ENCODE data around the gene TENM4.

TENM4 gene

GRCh38 chr11:79219186-79220045 lies 221.4 kb downstream of the TENM4 start:
- intact Hi-C loops (cut with DNase I; ENCODE audit: low total_unique reads) = no loop called here
- no peak overlapping the region for H3K27ac ChIP-seq
- H3K36me3 ChIP-seq = no peaks in the 10 kb centered on the region
- no peak overlapping the region for H3K4me3 ChIP-seq
- no peaks in the 10 kb centered on the region for H3K9me3 ChIP-seq
- no peak for DNase-seq
- H3K4me1 ChIP-seq = peaks cover 0 to 4% (median 0%) of the 10 kb centered on the region in 4 donors
- no peaks in the 10 kb centered on the region for H3K27me3 ChIP-seq
- TF ChIP-seq CTCF (IDR thresholded peaks at IDR 0.05) = no peak

GRCh38 chr11:79212741-79213190 lies 228.1 kb downstream of the TENM4 start:
- no peak overlapping the region for H3K4me3 ChIP-seq
- H3K9me3 ChIP-seq = no peaks in the 10 kb centered on the region
- H3K36me3 ChIP-seq = no peaks in the 10 kb centered on the region
- DNase-seq = no peak
- H3K27ac ChIP-seq = no peak overlapping the region
- H3K27me3 ChIP-seq = no peaks in the 10 kb centered on the region
- TF ChIP-seq CTCF (IDR thresholded peaks at IDR 0.05) = no peak
- intact Hi-C loops (cut with DNase I; ENCODE audit: low total_unique reads) = no loop called here
- H3K4me1 ChIP-seq = no peaks in the 10 kb centered on the region

- H3K27me3 ChIP-seq = no peaks in the 10 kb centered on the region
- no peak overlapping the region for H3K4me3 ChIP-seq
- no peak for TF ChIP-seq CTCF (IDR thresholded peaks at IDR 0.05)
- DNase-seq = peak in 1 of 2 donors; percentile 27
- H3K36me3 ChIP-seq = no peaks in the 10 kb centered on the region
- H3K4me1 ChIP-seq = no peaks in the 10 kb centered on the region
- intact Hi-C loops (cut with DNase I; ENCODE audit: low total_unique reads) = no loop called here
- no peak overlapping the region for H3K27ac ChIP-seq
- no peaks in the 10 kb centered on the region for H3K9me3 ChIP-seq
These were observed 231.1 kb downstream of the TENM4 start for GRCh38 chr11:79209540-79210266.

GRCh38 chr11:79208126-79208525 lies 232.7 kb downstream of the TENM4 start:
- H3K4me3 ChIP-seq = no peak overlapping the region
- no peaks in the 10 kb centered on the region for H3K4me1 ChIP-seq
- H3K36me3 ChIP-seq = no peaks in the 10 kb centered on the region
- no peak for DNase-seq
- H3K27ac ChIP-seq = no peak overlapping the region
- H3K27me3 ChIP-seq = no peaks in the 10 kb centered on the region
- intact Hi-C loops (cut with DNase I; ENCODE audit: low total_unique reads) = no loop called here
- no peak for TF ChIP-seq CTCF (IDR thresholded peaks at IDR 0.05)
- H3K9me3 ChIP-seq = no peaks in the 10 kb centered on the region

GRCh38 chr11:79206951-79207350 lies 233.9 kb downstream of the TENM4 start:
- Histone ChIP-seq H3K9me3 (no peaks in the 10 kb centered on the region), H3K36me3 (no peaks in the 10 kb centered on the region), H3K4me3 (no peak overlapping the region), H3K27ac (no peak overlapping the region), H3K4me1 (no peaks in the 10 kb centered on the region), H3K27me3 (no peaks in the 10 kb centered on the region)
- no peak for DNase-seq
- intact Hi-C loops (cut with DNase I; ENCODE audit: low total_unique reads) = no loop called here
- no peak for TF ChIP-seq CTCF (IDR thresholded peaks at IDR 0.05)
